ENCODE data around the gene MOAP1.
"Not testable (repeated sequence)": the region's sequence is repeated elsewhere in the genome, so short reads cannot be mapped to it uniquely, and the experiment has no call there.

Gene MOAP1, protein sequence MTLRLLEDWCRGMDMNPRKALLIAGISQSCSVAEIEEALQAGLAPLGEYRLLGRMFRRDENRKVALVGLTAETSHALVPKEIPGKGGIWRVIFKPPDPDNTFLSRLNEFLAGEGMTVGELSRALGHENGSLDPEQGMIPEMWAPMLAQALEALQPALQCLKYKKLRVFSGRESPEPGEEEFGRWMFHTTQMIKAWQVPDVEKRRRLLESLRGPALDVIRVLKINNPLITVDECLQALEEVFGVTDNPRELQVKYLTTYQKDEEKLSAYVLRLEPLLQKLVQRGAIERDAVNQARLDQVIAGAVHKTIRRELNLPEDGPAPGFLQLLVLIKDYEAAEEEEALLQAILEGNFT

DNA sequence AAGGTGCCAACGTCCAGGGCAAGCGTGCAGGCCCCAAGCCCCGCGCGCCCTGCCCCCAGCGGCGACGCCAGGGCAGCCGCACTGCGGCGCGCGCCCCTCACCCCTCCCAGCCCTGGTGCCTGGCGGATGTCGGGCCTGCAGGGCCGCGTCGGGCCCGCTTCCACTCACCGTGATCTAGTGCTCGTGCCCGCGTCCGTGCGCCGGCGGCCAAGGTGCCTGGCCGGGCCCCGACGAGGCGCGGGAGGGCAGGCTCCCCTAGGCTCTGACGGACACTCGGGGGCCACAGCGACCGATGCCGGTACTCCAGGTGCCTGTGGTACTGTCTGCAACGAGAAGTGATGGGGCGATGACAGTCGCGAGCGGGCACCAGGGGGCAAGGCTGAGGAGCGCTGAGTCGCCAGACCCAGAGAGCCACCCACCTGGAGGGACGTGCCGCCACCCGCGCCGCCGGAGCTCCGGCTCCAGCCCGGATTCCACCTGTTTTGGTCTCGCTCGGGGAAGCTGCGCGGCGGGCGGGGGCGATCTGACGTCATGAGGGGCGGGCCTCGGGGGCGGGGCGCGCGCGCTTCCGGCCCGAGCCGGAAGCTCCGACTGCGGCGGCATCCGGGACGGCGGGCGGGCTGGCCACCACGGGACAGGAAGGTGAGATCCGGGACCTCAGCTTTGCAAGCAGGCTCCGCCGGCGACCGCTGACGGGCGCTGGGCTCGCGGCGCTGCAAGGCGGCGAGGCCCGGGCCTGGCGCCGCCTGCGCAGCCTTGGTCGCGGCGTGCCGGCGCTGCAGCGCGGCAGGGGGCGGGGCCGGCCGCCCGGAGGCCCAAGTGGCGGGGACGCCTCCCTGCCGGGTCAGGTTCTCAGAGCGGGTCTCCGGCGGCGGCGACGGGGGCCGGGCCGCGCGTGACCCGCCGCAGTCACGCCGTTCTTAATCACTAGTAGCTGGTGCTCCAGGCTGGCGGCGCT, at the start of gene MOAP1, which contains the start of gene LYSET:
Gene MOAP1, minus strand, starts transcription at position 507 of the 958 bp plus-strand sequence. CDS start 655 bp downstream, outside the sequence.
Gene LYSET, plus strand, starts transcription at position 927 of the 958 bp plus-strand sequence. CDS start 89 bp downstream, outside the sequence.
- no peaks in the 10 kb centered on the region for H3K9me3 ChIP-seq (ENCODE audit: control insufficient read depth in 2 of 2, low read length in 2 of 2)
- H3K4me3 ChIP-seq (ENCODE audit: low read length in 2 of 2), result peak within 1 kb of the TSS; percentile 76 to 91
- peak within 1 kb of the TSS; percentile 87 to 94 for H3K9ac ChIP-seq (ENCODE audit: low read depth in 1 of 2, low read length in 2 of 2)
- peaks cover 11 to 17% of the 10 kb centered on the region in 2 donors for H3K36me3 ChIP-seq (ENCODE audit: control insufficient read depth in 2 of 2, insufficient read depth in 2 of 2, low read length in 2 of 2)
- peak within 1 kb of the TSS; percentile 91 to 98 for H3K27ac ChIP-seq (ENCODE audit: low read depth in 2 of 2, low read length in 2 of 2)
- no peaks in the 10 kb centered on the region for H3K27me3 ChIP-seq (ENCODE audit: control insufficient read depth in 2 of 2, insufficient read depth in 2 of 2, low read length in 2 of 2)
- H3K4me1 ChIP-seq (ENCODE audit: control insufficient read depth in 2 of 2, insufficient read depth in 2 of 2, low read length in 2 of 2), result peaks cover 13 to 20% of the 10 kb centered on the region in 2 donors

DNA sequence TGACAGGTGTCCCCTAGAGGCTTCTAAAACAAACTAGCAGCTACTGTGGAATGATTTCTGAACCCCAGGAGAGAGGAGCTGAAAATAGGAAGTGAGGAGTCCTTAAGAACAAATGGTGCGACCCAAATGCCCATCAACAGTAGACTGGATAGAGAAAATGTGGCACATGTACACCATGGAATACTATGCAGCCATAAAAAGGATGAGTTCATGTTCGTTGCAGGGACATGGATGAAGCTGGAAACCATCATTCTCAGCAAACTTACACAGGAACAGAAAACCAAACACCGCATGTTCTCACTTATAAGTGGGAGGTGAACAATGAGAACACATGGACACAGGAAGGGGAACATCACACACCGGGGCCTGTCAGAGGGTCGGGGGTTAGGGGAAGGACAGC, 48.4 kb upstream of the MOAP1 start:
- H3K4me3 ChIP-seq (ENCODE audit: low read length in 2 of 2); H3K9ac ChIP-seq (ENCODE audit: low read depth in 1 of 2, low read length in 2 of 2); H3K4me1 ChIP-seq (ENCODE audit: control insufficient read depth in 2 of 2, insufficient read depth in 2 of 2, low read length in 2 of 2); H3K27me3 ChIP-seq (ENCODE audit: control insufficient read depth in 2 of 2, insufficient read depth in 2 of 2, low read length in 2 of 2); H3K9me3 ChIP-seq (ENCODE audit: control insufficient read depth in 2 of 2, low read length in 2 of 2); H3K27ac ChIP-seq (ENCODE audit: low read depth in 2 of 2, low read length in 2 of 2): not testable (repeated sequence)
- peaks cover 3 to 11% of the 10 kb centered on the region in 2 donors for H3K36me3 ChIP-seq (ENCODE audit: control insufficient read depth in 2 of 2, insufficient read depth in 2 of 2, low read length in 2 of 2)

DNA sequence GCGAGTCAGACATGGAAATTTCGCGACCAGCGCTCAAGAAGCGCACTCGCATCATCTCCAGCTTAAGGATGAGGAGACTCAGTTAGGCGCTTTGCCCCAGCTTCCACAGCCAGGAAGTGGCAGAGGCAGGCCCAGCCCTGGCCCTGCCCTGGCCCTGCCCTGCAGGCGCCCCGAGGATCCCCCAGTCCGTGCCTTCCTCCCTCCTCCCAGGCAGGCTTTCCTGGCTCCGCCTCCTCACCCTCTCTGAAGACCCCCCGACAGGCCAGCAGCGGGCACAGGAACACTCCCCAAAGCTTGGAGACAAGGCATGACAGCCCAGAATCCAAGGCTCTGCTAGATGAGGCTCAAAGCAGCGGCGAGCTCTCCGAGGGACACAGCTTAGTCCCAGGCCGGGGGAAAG, 47.5 kb upstream of the MOAP1 start:
- Histone ChIP-seq H3K9ac (ENCODE audit: low read depth in 1 of 2, low read length in 2 of 2) (no peak overlapping the region), H3K4me3 (ENCODE audit: low read length in 2 of 2) (no peak overlapping the region), H3K27me3 (ENCODE audit: control insufficient read depth in 2 of 2, insufficient read depth in 2 of 2, low read length in 2 of 2) (no peaks in the 10 kb centered on the region), H3K9me3 (ENCODE audit: control insufficient read depth in 2 of 2, low read length in 2 of 2) (no peaks in the 10 kb centered on the region), H3K27ac (ENCODE audit: low read depth in 2 of 2, low read length in 2 of 2) (no peak overlapping the region), H3K4me1 (ENCODE audit: control insufficient read depth in 2 of 2, insufficient read depth in 2 of 2, low read length in 2 of 2) (peaks cover 0 to 8% of the 10 kb centered on the region in 2 donors), H3K36me3 (ENCODE audit: control insufficient read depth in 2 of 2, insufficient read depth in 2 of 2, low read length in 2 of 2) (peaks cover 12 to 17% of the 10 kb centered on the region in 2 donors)

DNA sequence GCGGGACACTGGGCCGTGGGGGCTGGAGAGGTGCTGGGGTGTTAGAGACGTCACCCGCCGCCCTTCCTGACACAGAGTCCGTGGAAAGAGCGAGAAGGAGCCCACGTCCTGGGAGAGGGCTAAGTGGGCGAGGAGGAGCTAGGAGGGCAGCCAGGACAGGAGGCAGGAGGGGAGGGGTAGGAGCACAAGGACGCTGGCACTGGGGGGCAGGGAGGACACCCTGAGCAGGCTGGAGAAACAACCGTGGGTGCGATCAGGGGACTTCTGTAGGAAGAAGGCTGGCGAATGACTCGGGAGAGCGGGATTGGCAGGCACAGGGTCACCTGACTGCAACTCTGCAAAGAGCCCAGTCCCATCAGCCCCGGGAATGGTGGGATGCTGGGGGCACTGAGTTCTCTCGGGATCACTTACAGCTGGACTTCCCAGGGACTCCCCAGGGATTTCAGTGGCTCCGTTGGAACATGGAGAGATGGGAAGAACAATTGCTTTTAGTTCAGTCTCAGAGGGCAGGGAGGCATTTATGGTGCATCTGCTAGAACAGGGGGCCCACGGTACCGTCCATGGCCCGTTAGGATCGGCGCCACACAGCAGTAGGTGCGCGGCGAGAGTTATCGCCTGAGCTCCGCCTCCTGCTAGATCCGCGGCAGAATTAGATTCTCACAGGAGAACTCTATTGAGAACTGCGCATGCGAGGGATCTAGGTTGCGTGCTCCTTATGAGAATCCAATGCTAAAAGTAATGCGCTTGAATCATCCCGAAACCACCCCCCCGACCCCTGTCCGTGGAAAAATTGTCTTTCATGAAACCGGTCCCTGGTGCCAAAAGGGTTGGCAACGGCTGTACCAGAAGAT, 46.7 kb upstream of the MOAP1 start:
- H3K4me1 ChIP-seq (ENCODE audit: control insufficient read depth in 2 of 2, insufficient read depth in 2 of 2, low read length in 2 of 2), result peaks cover 0 to 8% of the 10 kb centered on the region in 2 donors
- H3K27ac ChIP-seq (ENCODE audit: low read depth in 2 of 2, low read length in 2 of 2), result no peak overlapping the region
- H3K4me3 ChIP-seq (ENCODE audit: low read length in 2 of 2), result peak overlapping the region; percentile 36 to 48
- peaks cover 16 to 21% of the 10 kb centered on the region in 2 donors for H3K36me3 ChIP-seq (ENCODE audit: control insufficient read depth in 2 of 2, insufficient read depth in 2 of 2, low read length in 2 of 2)
- no peak overlapping the region for H3K9ac ChIP-seq (ENCODE audit: low read depth in 1 of 2, low read length in 2 of 2)
- no peaks in the 10 kb centered on the region for H3K27me3 ChIP-seq (ENCODE audit: control insufficient read depth in 2 of 2, insufficient read depth in 2 of 2, low read length in 2 of 2)
- H3K9me3 ChIP-seq (ENCODE audit: control insufficient read depth in 2 of 2, low read length in 2 of 2), result no peaks in the 10 kb centered on the region

DNA sequence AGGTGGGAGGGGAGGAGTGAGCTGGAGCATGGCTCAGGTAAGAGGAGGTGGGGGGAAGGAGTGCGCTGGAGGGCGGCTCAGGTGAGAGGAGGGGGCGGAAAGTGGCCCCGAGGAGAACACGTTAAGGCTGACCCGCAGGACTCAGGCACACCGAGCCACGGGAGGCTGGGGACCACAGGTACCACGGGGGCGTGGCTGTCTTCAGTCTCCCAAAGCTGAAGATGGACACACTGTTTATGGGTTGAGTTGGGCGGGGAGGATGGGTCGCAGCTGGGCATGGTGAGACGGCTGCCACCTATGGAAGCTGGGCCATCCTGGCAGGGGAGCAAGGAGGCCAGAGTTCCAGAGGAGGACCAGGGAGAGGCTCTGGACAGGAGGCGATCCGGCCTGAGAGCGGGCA, 45.8 kb upstream of the MOAP1 start:
- Histone ChIP-seq H3K27me3 (ENCODE audit: control insufficient read depth in 2 of 2, insufficient read depth in 2 of 2, low read length in 2 of 2) (no peaks in the 10 kb centered on the region), H3K36me3 (ENCODE audit: control insufficient read depth in 2 of 2, insufficient read depth in 2 of 2, low read length in 2 of 2) (peaks cover 16 to 29% of the 10 kb centered on the region in 2 donors), H3K9me3 (ENCODE audit: control insufficient read depth in 2 of 2, low read length in 2 of 2) (no peaks in the 10 kb centered on the region), H3K4me1 (ENCODE audit: control insufficient read depth in 2 of 2, insufficient read depth in 2 of 2, low read length in 2 of 2) (peaks cover 0 to 8% of the 10 kb centered on the region in 2 donors), H3K9ac (ENCODE audit: low read depth in 1 of 2, low read length in 2 of 2) (no peak overlapping the region), H3K27ac (ENCODE audit: low read depth in 2 of 2, low read length in 2 of 2) (no peak overlapping the region), H3K4me3 (ENCODE audit: low read length in 2 of 2) (no peak overlapping the region)

DNA sequence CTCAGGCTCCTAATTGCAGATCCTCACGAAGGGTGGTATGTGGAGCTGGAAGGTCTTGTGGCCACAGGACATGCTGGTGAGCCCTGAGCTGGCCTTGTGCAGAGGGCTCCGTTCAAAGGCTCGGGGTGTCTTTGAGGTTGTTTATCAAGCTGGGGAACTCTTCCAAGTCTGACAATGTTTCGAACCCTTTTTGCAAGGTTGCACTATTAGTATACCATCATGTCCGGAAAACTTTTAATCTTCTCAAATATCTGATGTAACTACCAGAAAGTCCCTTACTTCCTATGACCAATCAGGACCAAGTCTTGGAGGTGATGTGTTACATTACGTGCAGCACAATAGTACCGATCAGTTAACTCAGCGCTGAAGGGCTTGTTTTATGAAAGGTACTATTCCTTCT, 43.9 kb upstream of the MOAP1 start:
- Histone ChIP-seq H3K4me3 (ENCODE audit: low read length in 2 of 2) (no peak overlapping the region), H3K27me3 (ENCODE audit: control insufficient read depth in 2 of 2, insufficient read depth in 2 of 2, low read length in 2 of 2) (no peaks in the 10 kb centered on the region), H3K9ac (ENCODE audit: low read depth in 1 of 2, low read length in 2 of 2) (no peak overlapping the region), H3K4me1 (ENCODE audit: control insufficient read depth in 2 of 2, insufficient read depth in 2 of 2, low read length in 2 of 2) (peaks cover 0 to 8% of the 10 kb centered on the region in 2 donors), H3K27ac (ENCODE audit: low read depth in 2 of 2, low read length in 2 of 2) (no peak overlapping the region), H3K36me3 (ENCODE audit: control insufficient read depth in 2 of 2, insufficient read depth in 2 of 2, low read length in 2 of 2) (peaks cover 25 to 37% of the 10 kb centered on the region in 2 donors), H3K9me3 (ENCODE audit: control insufficient read depth in 2 of 2, low read length in 2 of 2) (no peaks in the 10 kb centered on the region)

DNA sequence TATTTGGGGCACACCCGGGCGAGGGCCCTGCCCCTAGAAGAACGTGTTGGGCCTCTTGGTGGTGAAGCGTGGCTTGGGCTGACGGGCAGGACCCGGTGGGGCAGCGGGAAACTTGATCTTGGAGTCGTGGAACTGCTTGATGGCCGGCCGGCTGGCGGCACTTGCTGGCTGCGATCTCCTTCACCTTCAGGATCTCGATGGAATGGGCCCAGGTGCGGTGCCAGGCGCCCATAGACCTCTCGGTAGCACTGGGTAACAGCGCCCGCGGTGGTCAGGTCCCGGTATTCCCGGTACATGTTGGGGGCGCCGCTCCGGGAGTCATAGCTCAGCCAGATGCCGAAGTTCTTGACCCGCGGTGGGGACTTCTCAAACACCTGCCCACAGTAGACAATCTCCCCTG, 38.9 kb upstream of the MOAP1 start:
- no peak overlapping the region for H3K4me3 ChIP-seq (ENCODE audit: low read length in 2 of 2)
- no peaks in the 10 kb centered on the region for H3K4me1 ChIP-seq (ENCODE audit: control insufficient read depth in 2 of 2, insufficient read depth in 2 of 2, low read length in 2 of 2)
- no peak overlapping the region for H3K27ac ChIP-seq (ENCODE audit: low read depth in 2 of 2, low read length in 2 of 2)
- H3K36me3 ChIP-seq (ENCODE audit: control insufficient read depth in 2 of 2, insufficient read depth in 2 of 2, low read length in 2 of 2), result peaks cover 32 to 44% of the 10 kb centered on the region in 2 donors
- H3K9me3 ChIP-seq (ENCODE audit: control insufficient read depth in 2 of 2, low read length in 2 of 2), result no peaks in the 10 kb centered on the region
- H3K9ac ChIP-seq (ENCODE audit: low read depth in 1 of 2, low read length in 2 of 2), result no peak overlapping the region
- no peaks in the 10 kb centered on the region for H3K27me3 ChIP-seq (ENCODE audit: control insufficient read depth in 2 of 2, insufficient read depth in 2 of 2, low read length in 2 of 2)

DNA sequence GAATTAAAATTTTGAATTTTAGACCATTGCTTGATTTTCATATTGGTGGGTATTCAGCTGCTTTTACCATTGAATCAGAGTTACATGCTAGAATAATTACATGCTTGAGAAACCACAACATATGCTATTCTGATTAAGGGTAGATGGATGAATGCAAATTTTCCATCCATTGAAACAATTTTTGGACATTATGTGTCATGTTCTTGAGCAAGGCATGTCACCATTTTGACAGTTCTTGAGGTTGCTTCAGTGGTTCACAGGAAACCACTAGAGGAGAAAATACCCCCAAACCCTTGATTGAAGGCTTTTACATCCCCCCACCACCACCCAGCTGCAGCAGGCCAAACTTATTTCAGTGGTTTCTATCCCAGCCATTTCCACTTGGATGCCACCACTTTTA, 35.8 kb upstream of the MOAP1 start:
- Histone ChIP-seq H3K9ac (ENCODE audit: low read depth in 1 of 2, low read length in 2 of 2) (no peak overlapping the region), H3K27ac (ENCODE audit: low read depth in 2 of 2, low read length in 2 of 2) (no peak overlapping the region), H3K9me3 (ENCODE audit: control insufficient read depth in 2 of 2, low read length in 2 of 2) (no peaks in the 10 kb centered on the region), H3K4me3 (ENCODE audit: low read length in 2 of 2) (no peak overlapping the region), H3K36me3 (ENCODE audit: control insufficient read depth in 2 of 2, insufficient read depth in 2 of 2, low read length in 2 of 2) (peaks cover 22 to 39% of the 10 kb centered on the region in 2 donors), H3K27me3 (ENCODE audit: control insufficient read depth in 2 of 2, insufficient read depth in 2 of 2, low read length in 2 of 2) (no peaks in the 10 kb centered on the region), H3K4me1 (ENCODE audit: control insufficient read depth in 2 of 2, insufficient read depth in 2 of 2, low read length in 2 of 2) (no peaks in the 10 kb centered on the region)

DNA sequence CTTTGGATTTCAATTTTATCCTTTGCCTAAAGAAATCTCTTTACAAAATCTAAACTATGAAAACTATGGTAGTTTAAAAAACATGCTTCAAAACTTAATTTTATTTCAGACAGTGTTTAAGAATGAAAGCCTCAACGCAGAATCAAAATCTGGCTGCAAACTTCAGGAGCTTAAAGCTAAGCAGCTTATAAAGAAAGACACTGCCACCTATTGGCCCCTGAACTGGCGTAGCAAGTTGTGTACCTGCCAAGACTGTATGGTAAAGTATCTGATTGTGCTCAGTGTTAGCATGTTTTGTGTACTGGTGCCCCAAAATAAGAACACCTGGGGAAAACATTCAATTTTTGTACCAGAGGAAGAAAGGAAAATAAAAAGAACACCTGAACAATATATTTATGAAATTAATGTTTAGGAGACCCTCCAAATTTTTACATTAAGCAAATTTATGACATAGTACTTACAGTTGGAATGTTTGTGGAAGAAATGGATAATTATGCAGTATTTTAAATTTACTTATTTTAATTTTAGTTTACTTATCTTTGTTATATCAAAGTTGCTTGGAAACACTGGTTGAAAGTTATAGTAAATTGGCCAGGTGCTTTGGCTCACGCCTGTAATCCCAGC, 34.5 kb upstream of the MOAP1 start:
- Histone ChIP-seq H3K9ac (ENCODE audit: low read depth in 1 of 2, low read length in 2 of 2) (no peak overlapping the region), H3K27me3 (ENCODE audit: control insufficient read depth in 2 of 2, insufficient read depth in 2 of 2, low read length in 2 of 2) (no peaks in the 10 kb centered on the region), H3K9me3 (ENCODE audit: control insufficient read depth in 2 of 2, low read length in 2 of 2) (no peaks in the 10 kb centered on the region), H3K4me1 (ENCODE audit: control insufficient read depth in 2 of 2, insufficient read depth in 2 of 2, low read length in 2 of 2) (no peaks in the 10 kb centered on the region), H3K4me3 (ENCODE audit: low read length in 2 of 2) (no peak overlapping the region), H3K36me3 (ENCODE audit: control insufficient read depth in 2 of 2, insufficient read depth in 2 of 2, low read length in 2 of 2) (peaks cover 17 to 42% of the 10 kb centered on the region in 2 donors), H3K27ac (ENCODE audit: low read depth in 2 of 2, low read length in 2 of 2) (no peak overlapping the region)
